PC-3 (cell line): Measurements from ENCODE around the gene IQCN. TPM values are rescaled to one million over a fixed set of nuclear protein-coding genes. Genes with fewer than 3 reads are reported as not detected.

Experiments used
- ATAC-seq: fragments of 200-7000 bp; cut with Tn5 transposase; 2 replicates; pipeline ENCODE4 v1.9.1; 2020; ENCODE audit warnings: mild to moderate bottlenecking, moderate library complexity
- BruUV-seq: library from RNA; stranded (reverse); fragments of 400-500 nt; replicated peaks from 2 replicates; lab custom pipeline; 2021; lab: Mats Ljungman, UMichigan
- CTCF ChIA-PET: fragments of 300-600 bp; sonication (Branson Sonifier 250); formaldehyde crosslinking; loops from one replicate; lab custom pipeline; 2022; ENCODE audit warnings: antibody characterized with exemption; lab: Charles Lee
- POLR2A ChIA-PET: fragments of 300-600 bp; sonication (Branson Sonifier 250); formaldehyde crosslinking; loops from one replicate; lab custom pipeline; 2022; ENCODE audit warnings: antibody characterized with exemption; ENCODE audit not compliant: unreplicated experiment; lab: Charles Lee
- DNase-seq: peaks from one replicate; pipeline ENCODE4 v3.0.0-alpha.2; 2015
- H2AFZ ChIP-seq: fragments of 300-600 bp; sonication (generic); 2 replicates; pipeline ENCODE4 v1.6.0; 2016; ENCODE audit warnings: antibody characterized with exemption, low read length
- H3F3A ChIP-seq: fragments of 300-600 bp; sonication (generic); one replicate; pipeline ENCODE4 v1.6.0; 2017; ENCODE audit warnings: antibody characterized with exemption, low read length, control low read depth, mild to moderate bottlenecking; ENCODE audit not compliant: unreplicated experiment
- H3K27ac ChIP-seq: fragments of 300-600 bp; sonication (generic); 2 replicates; pipeline ENCODE4 v1.5.1; 2016; ENCODE audit warnings: mild to moderate bottlenecking, low read length
- H3K27me3 ChIP-seq: fragments of 300-600 bp; sonication (generic); 2 replicates; pipeline ENCODE4 v1.6.1; 2016; ENCODE audit warnings: low read length, mixed read lengths
- H3K36me3 ChIP-seq: fragments of 300-600 bp; sonication (generic); 2 replicates; pipeline ENCODE4 v1.6.1; 2016; ENCODE audit warnings: low read depth, mixed run types, low read length, mixed read lengths
- H3K4me1 ChIP-seq: fragments of 300-600 bp; sonication (generic); 2 replicates; pipeline ENCODE4 v1.5.1; 2016; ENCODE audit warnings: low read length; ENCODE audit not compliant: insufficient read depth
- H3K4me2 ChIP-seq: fragments of 300-600 bp; sonication (generic); 2 replicates; pipeline ENCODE4 v1.6.0; 2016; ENCODE audit warnings: low read length
- H3K4me3 ChIP-seq: fragments of 300-600 bp; sonication (generic); 2 replicates; pipeline ENCODE4 v1.5.1; 2016; ENCODE audit warnings: mild to moderate bottlenecking, low read length, mixed read lengths
- H3K79me2 ChIP-seq: fragments of 300-600 bp; sonication (generic); 2 replicates; pipeline ENCODE4 v1.6.1; 2017; ENCODE audit warnings: low read length, mixed read lengths
- H3K9ac ChIP-seq: fragments of 300-600 bp; sonication (generic); 2 replicates; pipeline ENCODE4 v1.6.0; 2016; ENCODE audit warnings: mild to moderate bottlenecking, low read length
- H3K9me2 ChIP-seq: fragments of 300-600 bp; sonication (generic); replicated peaks from 2 replicates; pipeline ENCODE4 v1.6.1; 2016; ENCODE audit warnings: mixed run types, low read length, mixed read lengths
- H3K9me3 ChIP-seq: fragments of 300-600 bp; sonication (generic); 2 replicates; pipeline ENCODE4 v1.6.1; 2016; ENCODE audit warnings: low read length, mixed read lengths
- H4K20me1 ChIP-seq: fragments of 300-600 bp; sonication (generic); 2 replicates; pipeline ENCODE4 v1.6.1; 2016; ENCODE audit warnings: low read length, mixed read lengths
- CTCF ChIP-seq: fragments of 300-600 bp; sonication (generic); conservative IDR thresholded peaks from 2 replicates; pipeline ENCODE4 v1.5.1; 2017; ENCODE audit warnings: antibody characterized with exemption, low read depth, mild to moderate bottlenecking, low read length
- EZH2 ChIP-seq: fragments of 300-600 bp; sonication (generic); IDR thresholded peaks from one replicate; pipeline ENCODE4 v1.6.1; 2017; ENCODE audit warnings: antibody characterized with exemption, mild to moderate bottlenecking, low read length; ENCODE audit not compliant: unreplicated experiment
- EZH2phosphoT487 ChIP-seq: fragments of 300-600 bp; sonication (generic); IDR thresholded peaks from 2 replicates; pipeline ENCODE4 v1.6.1; 2018; ENCODE audit warnings: mild to moderate bottlenecking, antibody characterized with exemption, low read length, borderline replicate concordance
- intact Hi-C: fragments of 100-400 bp; cut with micrococcal nuclease; formaldehyde crosslinking; loops from 2 replicates; pipeline ENCODE4 v1.9.0; 2023
- total RNA-seq: library from RNA; depleted of rRNA; stranded (reverse); fragments of >200 nt; gene quantifications from 2 replicates; pipeline ENCODE4 v1.2.3, GENCODE V29; 2014

Gene IQCN
- total RNA-seq, 1 experiment from 2014 or later = 0.33 TPM

- CTCF ChIA-PET = interaction anchor here (0.5 to 1.6 kb wide), 8 partner anchors 11 to 107 kb away, joined by 3 to 64 read pairs (median 5); partner anchors contain the start of gene GDF15
- H3F3A ChIP-seq = no peaks in the 10 kb centered on the region
- H3K9me3 ChIP-seq = no peaks in the 10 kb centered on the region
- H3K27ac ChIP-seq = no peak overlapping the region
- no peak for DNase-seq
- H3K9me2 ChIP-seq = no peaks in the 10 kb centered on the region
- intact Hi-C loops = loop anchor here (1.0 to 10.0 kb wide), 3 partner anchors 45 to 136 kb away; partner anchors contain the start of genes LSM4 and SSBP4
- H3K4me3 ChIP-seq = peak overlapping the region; percentile 82
- H3K79me2 ChIP-seq = peaks cover 29% of the 10 kb centered on the region
- ATAC-seq = no peak
- no peak overlapping the region for H2AFZ ChIP-seq
- H3K9ac ChIP-seq = peak overlapping the region; percentile 79; the same call in 1 of the 2 replicates
- no peaks in the 10 kb centered on the region for H3K27me3 ChIP-seq
- peak overlapping the region; percentile 83 for H3K4me2 ChIP-seq
- POLR2A ChIA-PET = interaction anchor here (1.0 to 3.8 kb wide), 2 partner anchors 44 to 50 kb away, joined by 9 to 47 read pairs; partner anchors contain the start of gene LSM4
- H3K36me3 ChIP-seq = no peaks in the 10 kb centered on the region
- H4K20me1 ChIP-seq = peaks cover 13% of the 10 kb centered on the region
- TF ChIP-seq CTCF (peak; percentile 63), EZH2 (no peak)
- BruUV-seq = no TSS peak
- peaks cover 33% of the 10 kb centered on the region for H3K4me1 ChIP-seq
These were observed 4.4 kb upstream of the IQCN start for GRCh38 chr19:18278521-18279265.

GRCh38 chr19:18274781-18275356 is 617 bp upstream of the IQCN start:
- intact Hi-C loops = loop anchor here (1.0 to 10.0 kb wide), 2 partner anchors 53 to 140 kb away; partner anchors contain the start of gene SSBP4
- CTCF ChIA-PET = interaction anchor here (1.4 kb wide), 1 partner anchor 54 kb away, joined by 8 read pairs; no protein-coding TSS in a partner anchor
- H3K4me3 ChIP-seq = no peak overlapping the region
- POLR2A ChIA-PET = interaction anchor here (0.6 kb wide), 1 partner anchor 80 kb away, joined by 22 read pairs; no protein-coding TSS in a partner anchor
- ATAC-seq = peak; percentile 85
- no peaks in the 10 kb centered on the region for H3K36me3 ChIP-seq
- TF ChIP-seq EZH2 (no peak), CTCF (no peak), EZH2phosphoT487 (no peak)
- peaks cover 13% of the 10 kb centered on the region for H4K20me1 ChIP-seq
- no TSS peak for BruUV-seq
- H3F3A ChIP-seq = no peaks in the 10 kb centered on the region
- H3K9me3 ChIP-seq = no peaks in the 10 kb centered on the region
- H2AFZ ChIP-seq = no peak overlapping the region
- H3K27me3 ChIP-seq = no peaks in the 10 kb centered on the region
- H3K9me2 ChIP-seq = no peaks in the 10 kb centered on the region
- H3K79me2 ChIP-seq = peaks cover 18% of the 10 kb centered on the region
- H3K4me1 ChIP-seq = peaks cover 23% of the 10 kb centered on the region
- peak; percentile 89 for DNase-seq
- H3K4me2 ChIP-seq = peak overlapping the region; percentile 69
- H3K9ac ChIP-seq = no peak overlapping the region
- H3K27ac ChIP-seq = peak overlapping the region; percentile 71
